GM19463 (cell line): ENCODE measurements around the gene MAGEA1.
"Not testable (repeated sequence)": the region's sequence is repeated elsewhere in the genome, so short reads cannot be mapped to it uniquely, and the experiment has no call there.

ENCODE experiments used
- ATAC-seq: cut with Tn5 transposase; IDR thresholded peaks from one replicate; pipeline ENCODE4 v1.9.1; 2021; ENCODE audit warnings: mild to moderate bottlenecking, moderate library complexity; ENCODE audit not compliant: unreplicated experiment

Gene MAGEA1, protein sequence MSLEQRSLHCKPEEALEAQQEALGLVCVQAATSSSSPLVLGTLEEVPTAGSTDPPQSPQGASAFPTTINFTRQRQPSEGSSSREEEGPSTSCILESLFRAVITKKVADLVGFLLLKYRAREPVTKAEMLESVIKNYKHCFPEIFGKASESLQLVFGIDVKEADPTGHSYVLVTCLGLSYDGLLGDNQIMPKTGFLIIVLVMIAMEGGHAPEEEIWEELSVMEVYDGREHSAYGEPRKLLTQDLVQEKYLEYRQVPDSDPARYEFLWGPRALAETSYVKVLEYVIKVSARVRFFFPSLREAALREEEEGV

GRCh38 chrX:153179131-153179530, at the start of gene MAGEA1:
Gene MAGEA1, plus strand, starts transcription at chrX:153179284. Its CDS starts 3,106 bp downstream, at chrX:153182390.
- ATAC-seq: no peak

DNA sequence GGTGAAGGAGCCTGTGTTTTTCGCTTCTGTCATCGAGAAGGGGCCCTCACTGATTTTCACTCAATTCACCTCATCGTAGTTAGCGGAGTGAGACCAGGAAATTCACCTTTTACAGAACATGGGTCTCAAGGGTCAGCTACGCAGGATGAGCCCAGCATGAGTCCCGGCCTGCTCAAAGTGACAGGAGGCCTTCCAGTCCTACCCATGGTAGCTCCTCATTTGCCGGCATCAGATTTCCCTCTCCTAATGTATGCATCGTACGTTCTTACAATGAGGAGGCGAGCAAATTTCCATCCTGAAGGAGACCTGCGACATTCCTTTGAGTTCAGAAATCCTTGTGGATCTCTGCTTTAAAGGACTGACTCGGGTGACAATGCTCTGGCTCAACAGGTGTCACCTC, 46.2 kb upstream of the MAGEA1 start:
- ATAC-seq: not testable (repeated sequence)

- ATAC-seq: not testable (repeated sequence)
Measured at GRCh38 chrX:153139074-153139473, 40.0 kb upstream of the MAGEA1 start.

GRCh38 chrX:153146288-153146687, 32.8 kb upstream of the MAGEA1 start:
- not testable (repeated sequence) for ATAC-seq

GRCh38 chrX:153153516-153153915, 25.6 kb upstream of the MAGEA1 start:
- no peak for ATAC-seq

DNA sequence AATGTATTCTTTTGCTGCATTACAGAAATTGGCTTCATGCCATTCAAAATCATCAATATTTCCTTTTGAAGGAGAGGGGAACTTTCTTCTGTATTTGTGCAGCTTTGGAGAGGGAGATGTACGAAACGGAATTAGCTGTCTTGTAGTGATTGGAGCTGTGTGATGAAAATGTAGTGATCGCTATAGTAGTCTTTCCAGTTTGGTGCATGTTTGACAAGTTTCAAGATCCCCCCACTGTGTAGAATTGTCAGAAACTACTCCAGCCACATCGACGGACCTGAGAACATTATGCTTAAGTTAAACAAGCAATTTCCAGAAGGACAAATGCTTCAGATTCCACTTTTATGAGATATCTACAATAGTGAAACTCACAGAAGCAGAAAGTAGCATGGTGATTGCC, 21.6 kb upstream of the MAGEA1 start:
- ATAC-seq: no peak

DNA sequence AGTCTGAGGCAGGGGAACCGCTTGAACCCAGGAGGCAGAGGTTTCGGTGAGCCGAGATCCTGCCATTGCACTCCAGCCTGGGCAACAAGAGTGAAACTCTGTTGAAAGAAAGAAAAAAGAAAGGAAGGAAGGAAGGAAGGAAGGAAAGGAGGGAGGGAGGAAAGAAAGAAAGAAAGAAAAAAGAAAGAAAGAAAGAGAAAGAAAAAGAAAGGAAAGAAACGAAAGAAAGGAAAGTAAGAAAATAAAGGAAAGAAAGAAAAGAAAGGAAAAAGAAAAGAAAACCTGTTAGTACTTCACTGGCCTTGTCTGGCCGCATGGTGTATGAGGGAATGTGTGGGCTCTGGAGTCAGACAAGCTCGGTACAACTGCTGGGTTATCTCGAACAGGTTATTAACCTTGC, 20.8 kb upstream of the MAGEA1 start:
- ATAC-seq: no peak

DNA sequence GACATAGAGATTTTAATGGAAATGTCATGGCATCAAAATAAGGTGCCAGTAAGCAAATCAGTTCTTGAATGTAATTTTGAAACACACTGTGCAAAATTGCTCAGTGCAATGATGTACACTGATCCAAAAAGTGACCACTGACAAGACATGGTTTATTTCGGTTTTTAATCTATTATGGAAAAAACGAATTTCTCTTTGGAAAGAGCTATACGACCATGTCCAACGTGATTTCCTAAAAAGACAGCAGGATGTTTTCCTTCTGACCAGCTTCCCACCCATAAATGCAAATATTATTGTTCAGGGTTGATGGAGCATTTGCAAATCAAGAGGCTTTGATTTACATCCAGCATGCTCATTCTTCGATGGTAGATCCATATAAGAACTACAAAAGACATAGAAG, 17.1 kb upstream of the MAGEA1 start:
- ATAC-seq: no peak

DNA sequence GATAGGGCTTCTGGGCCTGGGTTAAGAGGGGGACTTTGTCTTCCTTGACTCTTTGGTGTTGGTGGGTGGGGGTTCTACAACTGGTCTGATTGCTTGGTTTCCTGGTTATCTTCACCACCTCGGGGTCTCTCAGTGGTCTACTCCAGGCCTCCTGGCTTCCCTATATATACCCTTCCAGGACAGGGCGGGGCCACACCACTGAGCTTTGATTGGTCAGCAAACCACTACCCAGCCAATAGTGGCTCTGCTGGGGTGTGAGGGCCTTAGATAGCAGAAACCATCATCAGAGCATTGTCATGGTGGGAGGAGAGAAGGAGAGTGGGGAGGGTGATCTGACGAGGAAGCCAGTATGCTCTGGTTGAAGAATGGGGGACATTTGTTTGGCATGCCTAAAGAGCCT, 14.4 kb upstream of the MAGEA1 start:
- ATAC-seq: no peak

DNA sequence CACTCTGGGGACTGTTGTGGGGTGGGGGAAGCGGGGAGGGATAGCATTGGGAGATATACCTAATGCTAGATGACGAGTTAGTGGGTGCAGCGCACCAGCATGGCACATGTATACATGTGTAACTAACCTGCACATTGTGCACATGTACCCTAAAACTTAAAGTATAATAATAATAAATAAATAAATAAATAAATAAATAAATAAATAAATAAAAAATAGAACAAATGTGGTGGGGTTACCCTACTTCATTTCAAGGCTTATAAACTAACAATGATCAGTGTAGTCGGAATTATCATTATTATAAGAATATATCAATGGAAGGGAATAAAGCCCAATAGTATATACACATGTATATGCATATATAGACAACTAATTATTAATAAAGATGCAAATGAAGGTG, 10.7 kb upstream of the MAGEA1 start:
- ATAC-seq: not testable (repeated sequence)

DNA sequence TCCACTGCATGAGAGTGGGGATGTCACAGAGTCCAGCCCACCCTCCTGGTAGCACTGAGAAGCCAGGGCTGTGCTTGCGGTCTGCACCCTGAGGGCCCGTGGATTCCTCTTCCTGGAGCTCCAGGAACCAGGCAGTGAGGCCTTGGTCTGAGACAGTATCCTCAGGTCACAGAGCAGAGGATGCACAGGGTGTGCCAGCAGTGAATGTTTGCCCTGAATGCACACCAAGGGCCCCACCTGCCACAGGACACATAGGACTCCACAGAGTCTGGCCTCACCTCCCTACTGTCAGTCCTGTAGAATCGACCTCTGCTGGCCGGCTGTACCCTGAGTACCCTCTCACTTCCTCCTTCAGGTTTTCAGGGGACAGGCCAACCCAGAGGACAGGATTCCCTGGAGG, 2.7 kb downstream of the MAGEA1 start:
- ATAC-seq: no peak

DNA sequence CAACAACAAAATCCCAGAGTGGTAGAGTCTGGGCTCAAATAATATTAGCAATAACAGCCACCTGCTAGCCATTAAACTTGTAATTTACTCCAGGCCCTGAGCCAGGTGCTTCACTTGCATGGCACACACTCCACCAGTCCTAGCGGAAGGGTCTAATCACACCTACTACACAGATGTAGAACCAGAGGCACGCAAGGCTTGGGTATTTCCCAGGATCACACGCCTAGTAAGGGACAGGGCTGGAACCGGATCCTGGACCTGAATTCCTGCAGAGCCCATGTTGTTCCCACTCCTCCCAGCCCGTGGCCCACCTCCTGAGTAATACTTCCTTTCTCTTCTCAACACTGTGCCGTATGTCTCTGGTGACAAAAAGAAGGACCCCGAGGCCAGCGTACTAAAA, 5.7 kb downstream of the MAGEA1 start:
- ATAC-seq: no peak

DNA sequence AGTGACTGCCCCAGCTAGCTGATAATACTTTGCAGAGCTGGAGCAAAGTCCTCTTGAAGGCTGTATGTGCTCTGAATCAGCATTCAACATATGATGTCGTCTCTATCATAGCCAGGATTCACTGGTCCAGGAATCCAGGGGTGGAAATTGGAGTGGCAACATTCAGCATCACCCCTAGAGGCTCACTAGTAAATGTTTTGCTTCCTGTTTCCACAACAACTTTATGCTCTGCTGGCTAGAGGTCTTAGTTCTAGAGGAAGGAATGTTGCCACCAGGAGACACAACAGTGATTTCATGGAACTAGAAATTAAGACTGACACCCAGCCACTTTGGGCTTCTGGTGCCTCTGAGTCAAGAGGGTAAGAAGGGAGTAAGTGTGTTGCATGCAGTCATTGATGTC, 11.3 kb downstream of the MAGEA1 start:
- no peak for ATAC-seq

DNA sequence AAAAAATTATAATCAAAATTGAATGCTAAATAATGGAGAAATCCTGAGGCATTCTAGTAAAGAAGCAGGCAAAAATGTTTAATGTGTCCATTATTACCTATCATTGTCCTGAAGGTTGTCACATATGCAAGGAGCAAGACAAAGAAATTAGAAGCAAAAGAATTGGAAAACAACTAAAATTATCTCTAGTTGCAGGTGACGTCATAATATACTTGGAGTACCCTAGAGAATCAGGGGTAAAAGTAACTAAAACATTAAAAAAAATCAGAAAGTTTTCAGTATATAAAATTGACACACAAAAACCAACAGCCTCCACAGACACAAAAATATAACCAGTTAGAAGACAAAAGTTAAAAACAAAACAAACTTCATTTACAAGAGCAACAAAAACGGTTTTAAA, 21.4 kb downstream of the MAGEA1 start:
- ATAC-seq: no peak

DNA sequence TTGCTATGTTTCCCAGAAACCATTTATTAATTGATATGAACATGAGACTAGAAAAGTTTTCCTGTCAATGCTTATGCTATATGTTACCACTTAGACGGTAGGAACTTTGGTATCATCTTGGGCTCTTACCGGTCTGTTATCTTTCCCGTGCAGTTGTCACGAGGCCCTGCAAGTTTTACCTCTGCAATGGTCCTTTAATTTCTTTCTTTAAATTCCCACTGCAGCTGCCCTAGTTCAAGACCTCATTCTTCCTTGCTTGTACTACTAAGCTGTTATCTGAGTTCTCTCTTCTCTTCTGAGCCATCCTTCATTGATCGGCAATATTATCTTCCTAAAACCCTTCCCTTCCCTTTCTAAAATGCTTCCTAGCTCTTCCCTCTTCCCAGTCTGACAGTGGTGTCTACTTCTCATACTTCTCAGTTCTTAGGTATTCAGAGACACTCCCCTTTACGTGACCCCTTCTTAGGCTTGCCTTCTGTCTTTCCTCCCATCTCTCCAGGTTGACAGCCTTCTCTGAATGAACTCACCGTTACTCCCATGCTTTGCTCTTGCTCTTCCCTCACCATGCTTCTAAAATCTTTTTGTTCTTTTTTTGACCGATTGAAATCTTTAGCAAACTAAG, 27.5 kb downstream of the MAGEA1 start:
- ATAC-seq: no peak

GRCh38 chrX:153209347-153209746, 30.3 kb downstream of the MAGEA1 start:
- no peak for ATAC-seq

GRCh38 chrX:153214934-153215333, 35.9 kb downstream of the MAGEA1 start:
- ATAC-seq: peak; percentile 48

DNA sequence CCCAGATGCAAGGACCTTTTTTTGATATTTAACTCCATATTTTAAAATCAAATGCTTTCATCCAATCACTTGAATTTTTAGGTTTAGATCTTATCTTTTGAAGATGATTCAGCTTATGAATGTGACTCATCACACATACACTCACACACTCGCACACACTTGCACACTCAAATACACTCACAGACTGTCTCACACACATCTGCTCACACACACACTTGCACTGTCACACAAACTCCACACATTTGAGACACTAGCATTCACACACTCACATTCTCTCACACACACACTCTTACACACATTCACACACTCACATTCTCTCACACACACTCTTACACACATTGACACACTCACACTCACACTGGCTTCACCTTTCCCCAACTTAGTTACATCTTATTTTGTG, 37.8 kb downstream of the MAGEA1 start:
- ATAC-seq: no peak

- no peak for ATAC-seq
Measured at GRCh38 chrX:153225438-153226098, 46.5 kb downstream of the MAGEA1 start.

- no peak for ATAC-seq
Measured at GRCh38 chrX:153226344-153227185, 47.5 kb downstream of the MAGEA1 start.
